Measurements from ENCODE around the gene NEUROD2.

DNA sequence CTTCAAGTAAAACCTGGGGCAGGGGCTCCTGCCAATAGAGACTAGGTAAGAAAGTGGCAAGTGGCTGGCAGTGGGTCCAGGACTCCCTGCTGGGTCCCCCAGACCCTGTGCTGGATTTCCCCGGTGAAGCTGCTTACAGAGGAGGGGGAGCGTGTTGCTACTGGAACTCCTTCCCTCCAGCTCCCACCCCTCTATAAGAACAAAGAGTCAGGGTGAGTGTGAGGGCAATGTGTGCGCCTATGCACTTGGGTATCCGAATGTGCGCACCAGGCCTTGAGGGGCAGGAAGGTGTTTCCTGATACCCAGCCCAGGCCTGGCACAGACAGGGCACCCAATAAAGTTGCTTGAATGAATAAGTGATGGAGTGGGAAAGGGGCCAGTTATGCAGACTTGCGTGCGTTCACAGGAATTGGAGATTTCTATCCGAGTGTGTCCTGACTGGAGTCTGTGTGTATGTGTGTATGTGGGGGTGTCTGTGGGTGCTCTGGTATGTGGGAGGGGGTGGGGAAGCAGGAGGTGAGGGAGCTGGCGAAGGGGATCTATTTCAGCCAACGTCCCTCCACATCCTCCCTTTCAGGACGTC, 11.7 kb downstream of the NEUROD2 start:
- TF ChIP-seq POU2F2 (IDR thresholded peaks at IDR 0.05; ENCODE audit: borderline replicate concordance, low read depth, low read length): no peak
- TF ChIP-seq RFX5 (IDR thresholded peaks at IDR 0.05; ENCODE audit: low read depth, low read length): no peak
- no peak for TF ChIP-seq FOS (IDR thresholded peaks at IDR 0.05; ENCODE audit: borderline replicate concordance, extremely low read depth, insufficient read length)
- TF ChIP-seq, protein P1, sequence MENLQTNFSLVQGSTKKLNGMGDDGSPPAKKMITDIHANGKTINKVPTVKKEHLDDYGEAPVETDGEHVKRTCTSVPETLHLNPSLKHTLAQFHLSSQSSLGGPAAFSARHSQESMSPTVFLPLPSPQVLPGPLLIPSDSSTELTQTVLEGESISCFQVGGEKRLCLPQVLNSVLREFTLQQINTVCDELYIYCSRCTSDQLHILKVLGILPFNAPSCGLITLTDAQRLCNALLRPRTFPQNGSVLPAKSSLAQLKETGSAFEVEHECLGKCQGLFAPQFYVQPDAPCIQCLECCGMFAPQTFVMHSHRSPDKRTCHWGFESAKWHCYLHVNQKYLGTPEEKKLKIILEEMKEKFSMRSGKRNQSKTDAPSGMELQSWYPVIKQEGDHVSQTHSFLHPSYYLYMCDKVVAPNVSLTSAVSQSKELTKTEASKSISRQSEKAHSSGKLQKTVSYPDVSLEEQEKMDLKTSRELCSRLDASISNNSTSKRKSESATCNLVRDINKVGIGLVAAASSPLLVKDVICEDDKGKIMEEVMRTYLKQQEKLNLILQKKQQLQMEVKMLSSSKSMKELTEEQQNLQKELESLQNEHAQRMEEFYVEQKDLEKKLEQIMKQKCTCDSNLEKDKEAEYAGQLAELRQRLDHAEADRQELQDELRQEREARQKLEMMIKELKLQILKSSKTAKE (IDR thresholded peaks at IDR 0.05; ENCODE audit: low read depth, poor library complexity, severe bottlenecking): no peak
- TF ChIP-seq RCOR1 (conservative IDR thresholded peaks at IDR 0.05; ENCODE audit: low read depth, low read length): no peak
- TF ChIP-seq CREM (IDR thresholded peaks at IDR 0.05; ENCODE audit: low read depth): no peak
- no peak for TF ChIP-seq ETV6 (conservative IDR thresholded peaks at IDR 0.05 in 1 of 2, IDR thresholded peaks at IDR 0.05 in 1 of 2; ENCODE audit: borderline replicate concordance in 1 of 2, low read depth in 1 of 2)
- TF ChIP-seq ZNF207 (IDR thresholded peaks at IDR 0.05; ENCODE audit: borderline replicate concordance): no peak
- TF ChIP-seq CHD4 (IDR thresholded peaks at IDR 0.05): no peak
- no peak for TF ChIP-seq HDAC6 (IDR thresholded peaks at IDR 0.05; ENCODE audit: unreplicated experiment)
- no peak for TF ChIP-seq EP300 (IDR thresholded peaks at IDR 0.05; ENCODE audit: borderline replicate concordance in 1 of 2, control insufficient read depth in 1 of 2, low read depth in 2 of 2, low read length in 2 of 2)
- no peak for TF ChIP-seq SIN3A (IDR thresholded peaks at IDR 0.05; ENCODE audit: low read depth, low read length)
- TF ChIP-seq POLR2AphosphoS5 (IDR thresholded peaks at IDR 0.05; ENCODE audit: low read length): no peak
- TF ChIP-seq CEBPB (IDR thresholded peaks at IDR 0.05; ENCODE audit: borderline replicate concordance in 1 of 2, low read depth in 2 of 2, low read length in 2 of 2): no peak

Data from GM12878 (cell line).